ENCODE results near the gene SMYD3.

DNA sequence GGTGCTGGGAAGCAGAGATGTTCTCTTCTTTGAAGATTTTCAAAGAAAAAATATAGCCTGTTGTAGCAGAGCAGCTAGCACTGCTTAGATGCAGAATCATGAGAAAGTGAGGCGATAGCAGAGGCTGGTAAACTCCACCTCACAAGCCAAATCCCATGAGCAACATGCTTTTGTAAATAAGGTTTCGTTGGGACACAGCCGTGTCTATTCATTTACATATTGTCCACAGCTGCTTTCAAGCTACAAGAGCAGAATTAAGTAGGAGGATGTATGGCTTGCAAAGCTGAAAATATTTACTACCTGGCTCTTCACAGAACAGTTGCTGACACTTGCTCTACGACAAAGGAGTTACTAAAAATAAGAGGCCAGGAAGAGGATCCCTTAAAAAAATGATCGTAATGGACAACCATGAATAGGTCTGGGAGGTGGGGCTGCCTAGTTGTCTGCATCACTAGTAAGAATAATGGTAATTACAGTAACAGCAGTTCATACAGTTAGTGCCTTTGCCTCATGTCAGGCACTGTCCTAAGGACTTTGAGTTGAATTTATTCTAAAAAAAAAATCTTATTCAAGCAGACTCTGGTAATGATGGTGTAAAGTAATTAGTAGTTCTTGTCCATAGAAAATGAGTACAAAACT, 730.3 kb downstream of the SMYD3 start:
- no peak for TF ChIP-seq EP300 (IDR thresholded peaks at IDR 0.05)
- no peak for TF ChIP-seq POLR2A (IDR thresholded peaks at IDR 0.05)
- no peak for TF ChIP-seq POLR2AphosphoS5 (IDR thresholded peaks at IDR 0.05)
- TF ChIP-seq, protein P1, sequence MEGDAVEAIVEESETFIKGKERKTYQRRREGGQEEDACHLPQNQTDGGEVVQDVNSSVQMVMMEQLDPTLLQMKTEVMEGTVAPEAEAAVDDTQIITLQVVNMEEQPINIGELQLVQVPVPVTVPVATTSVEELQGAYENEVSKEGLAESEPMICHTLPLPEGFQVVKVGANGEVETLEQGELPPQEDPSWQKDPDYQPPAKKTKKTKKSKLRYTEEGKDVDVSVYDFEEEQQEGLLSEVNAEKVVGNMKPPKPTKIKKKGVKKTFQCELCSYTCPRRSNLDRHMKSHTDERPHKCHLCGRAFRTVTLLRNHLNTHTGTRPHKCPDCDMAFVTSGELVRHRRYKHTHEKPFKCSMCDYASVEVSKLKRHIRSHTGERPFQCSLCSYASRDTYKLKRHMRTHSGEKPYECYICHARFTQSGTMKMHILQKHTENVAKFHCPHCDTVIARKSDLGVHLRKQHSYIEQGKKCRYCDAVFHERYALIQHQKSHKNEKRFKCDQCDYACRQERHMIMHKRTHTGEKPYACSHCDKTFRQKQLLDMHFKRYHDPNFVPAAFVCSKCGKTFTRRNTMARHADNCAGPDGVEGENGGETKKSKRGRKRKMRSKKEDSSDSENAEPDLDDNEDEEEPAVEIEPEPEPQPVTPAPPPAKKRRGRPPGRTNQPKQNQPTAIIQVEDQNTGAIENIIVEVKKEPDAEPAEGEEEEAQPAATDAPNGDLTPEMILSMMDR (IDR thresholded peaks at IDR 0.05), result no peak

Measured in gastroesophageal sphincter (tissue), 3 donors.